HG03442 (cell line): ENCODE measurements around the gene DOCK2.

Source experiments
- ATAC-seq: cut with Tn5 transposase; IDR thresholded peaks from one replicate; pipeline ENCODE4 v1.9.1; 2021; ENCODE audit warnings: mild to moderate bottlenecking, moderate library complexity; ENCODE audit not compliant: unreplicated experiment

DOCK2 gene

DNA sequence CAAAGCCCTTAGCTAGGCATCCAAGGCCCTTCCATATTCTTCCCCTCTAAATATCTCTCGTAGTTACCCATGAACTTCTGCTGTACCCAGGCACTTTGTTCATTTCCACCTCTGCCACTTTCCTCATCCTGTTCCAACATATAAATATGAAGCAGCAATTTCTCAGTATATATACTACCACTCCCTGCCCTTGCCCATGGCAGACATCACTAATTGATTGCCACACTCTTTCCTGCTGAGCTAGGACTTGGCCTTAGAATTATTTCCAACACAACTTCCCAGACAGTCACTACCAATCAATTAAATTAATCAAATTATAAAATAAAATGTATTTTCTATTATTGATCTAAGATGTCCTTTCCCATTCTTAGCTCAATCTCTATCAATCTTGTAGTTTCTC is 334.7 kb downstream of the DOCK2 start:
- no peak for ATAC-seq

DNA sequence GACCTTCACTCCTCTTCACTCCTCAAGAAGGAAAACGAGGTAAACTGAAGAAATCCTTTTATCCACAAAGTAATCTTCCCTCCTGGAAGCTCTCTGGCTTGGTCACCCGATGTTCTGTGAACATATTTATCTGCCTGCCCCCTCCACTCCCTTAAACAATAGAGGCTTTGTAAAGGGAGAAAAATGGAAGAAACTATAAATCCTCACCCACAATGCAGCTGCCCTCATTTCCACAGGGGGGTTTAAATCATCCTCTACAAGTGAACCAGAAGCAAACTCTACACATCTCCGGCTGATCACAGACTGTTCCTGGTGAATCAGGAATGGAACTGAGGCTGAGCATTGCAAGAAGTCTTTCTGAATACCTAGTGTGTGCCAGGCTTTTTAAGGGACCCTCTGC is 336.0 kb downstream of the DOCK2 start:
- ATAC-seq = no peak

DNA sequence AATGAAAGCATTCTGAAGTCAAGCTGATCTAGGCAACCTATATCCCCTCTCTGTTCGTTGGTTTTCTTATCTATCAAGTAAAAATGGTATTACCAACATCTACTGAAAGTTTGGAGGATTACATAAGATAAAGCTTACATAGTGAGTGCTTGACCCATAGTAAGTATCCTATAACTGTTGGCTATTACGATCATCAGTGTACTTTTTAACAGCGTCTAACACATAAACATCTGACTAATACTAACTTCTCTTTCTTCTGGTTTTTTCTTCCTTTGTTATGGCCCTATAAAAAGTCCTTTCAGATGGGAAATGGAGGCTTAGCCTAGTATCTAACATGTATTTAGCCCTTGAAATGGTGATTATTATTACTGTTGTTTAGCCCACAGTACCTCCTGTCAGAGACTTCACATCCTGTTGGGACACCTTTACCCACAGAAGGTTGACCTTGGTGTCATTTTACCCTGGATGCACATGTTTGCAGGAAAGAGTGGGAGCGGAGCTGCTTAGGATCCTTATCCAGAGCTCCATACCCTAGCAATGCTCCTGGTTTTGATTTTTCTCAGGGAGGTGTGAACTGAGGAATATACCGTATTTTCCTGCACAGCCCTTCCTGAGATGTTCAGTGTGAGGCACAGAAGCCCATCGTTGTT is 337.2 kb downstream of the DOCK2 start:
- ATAC-seq = no peak

DNA sequence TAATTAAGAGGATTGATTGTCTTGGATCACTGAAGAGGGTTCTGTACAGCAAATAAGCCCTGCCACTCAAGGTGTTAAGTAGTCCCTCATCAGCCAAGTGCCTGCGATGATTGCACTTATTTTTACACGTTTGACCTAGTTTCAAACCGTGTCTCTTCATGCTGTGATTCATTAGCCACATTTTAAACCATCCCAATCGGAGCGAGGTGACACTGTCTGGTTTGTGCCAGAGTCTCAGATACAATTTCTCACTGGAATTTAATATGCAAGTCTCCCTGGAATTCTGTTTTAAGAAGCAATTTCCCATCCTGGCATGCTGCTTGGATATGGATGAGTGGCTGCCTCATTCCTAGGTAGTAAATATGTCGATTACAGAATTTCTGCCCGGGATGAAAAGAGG is 341.6 kb downstream of the DOCK2 start:
- ATAC-seq = no peak

DNA sequence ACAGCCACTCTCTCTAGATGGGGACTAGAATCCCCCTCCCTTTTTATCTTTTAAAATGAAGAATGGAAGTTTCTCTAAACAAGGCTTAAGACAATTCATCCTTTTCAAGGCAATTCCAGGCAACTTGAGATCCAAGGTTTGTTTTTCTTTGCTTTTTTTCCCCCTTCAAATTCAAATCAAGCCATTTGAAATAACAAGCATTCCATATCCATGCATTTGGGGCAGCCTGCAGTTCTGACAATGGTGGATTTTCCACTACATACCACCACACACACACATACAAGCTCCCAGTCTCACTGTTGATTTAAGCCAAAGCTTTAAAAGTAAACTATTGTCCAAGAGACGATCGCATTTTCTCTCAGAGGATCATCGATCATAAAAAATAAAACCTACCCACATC is 342.8 kb downstream of the DOCK2 start:
- no peak for ATAC-seq

DNA sequence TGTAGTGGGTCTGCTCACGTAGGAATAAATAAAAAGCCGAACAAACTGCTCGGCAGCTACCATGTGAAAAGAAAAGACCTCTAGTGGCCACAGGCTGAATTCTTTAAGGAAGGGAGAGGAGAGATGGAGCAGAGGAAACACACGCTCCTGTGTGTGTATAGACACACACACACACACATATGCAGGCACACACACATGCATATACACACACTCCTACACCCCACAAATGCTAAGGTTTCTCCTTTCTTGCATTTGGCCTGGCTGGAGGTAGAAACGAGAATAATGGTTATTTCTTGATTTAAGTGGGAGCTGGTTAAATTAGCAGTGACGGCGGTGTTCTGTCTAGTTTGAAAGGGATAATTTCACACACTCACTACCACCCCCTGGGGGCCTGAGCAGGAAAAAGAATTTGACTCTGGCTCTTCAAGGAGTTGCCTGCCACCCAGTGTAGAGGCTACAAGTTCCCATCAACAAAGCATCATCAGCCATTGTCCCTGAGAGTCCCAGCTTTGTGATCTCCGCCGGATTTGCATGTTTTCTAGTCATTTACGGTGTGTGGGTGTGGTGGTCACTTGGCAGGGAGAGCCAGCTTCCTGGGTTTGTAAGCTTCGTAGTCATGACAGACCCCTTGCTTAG is 343.5 kb downstream of the DOCK2 start, which contains the start of gene INSYN2B:
Gene INSYN2B (minus strand): TSS at position 78 of the 636 bp plus-strand sequence. CDS start 96,597 bp downstream, outside the sequence.
- ATAC-seq = peak; percentile 51

DNA sequence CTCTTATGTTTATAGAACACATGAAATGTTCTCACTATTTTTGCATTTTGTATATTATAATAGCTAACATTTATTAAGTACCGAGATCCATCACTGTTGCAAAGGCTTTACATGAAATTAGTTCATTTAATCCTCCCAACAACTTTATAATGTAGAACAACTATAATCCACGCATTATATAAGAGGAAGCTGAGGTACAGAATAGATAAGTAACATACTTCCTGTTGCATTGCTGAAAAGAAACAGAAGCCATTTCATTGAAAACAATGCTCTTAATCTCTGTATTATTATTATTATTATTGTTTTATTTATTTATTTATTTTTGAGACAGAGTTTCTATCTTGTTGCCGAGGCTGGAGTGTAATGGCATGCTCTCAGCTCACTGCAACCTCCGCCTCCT is 351.1 kb downstream of the DOCK2 start:
- no peak for ATAC-seq

DNA sequence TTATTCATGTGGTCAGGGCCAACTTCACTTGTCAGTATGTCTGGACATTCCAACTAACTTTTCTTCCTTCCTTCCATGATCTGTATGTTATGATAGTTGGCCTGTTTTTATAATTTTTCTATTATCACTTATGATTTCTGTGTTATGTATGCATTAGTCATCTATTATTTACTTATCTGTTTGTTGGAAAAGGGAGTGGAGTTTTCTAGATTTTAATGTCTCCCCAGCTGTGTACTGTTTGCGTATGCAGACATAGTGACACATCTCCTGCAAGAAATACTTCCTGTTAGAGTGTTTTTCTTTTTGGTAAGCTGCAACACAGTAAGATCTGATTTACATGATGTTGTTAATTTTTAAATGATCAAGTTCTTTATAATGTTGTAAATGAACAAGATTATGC is 351.9 kb downstream of the DOCK2 start:
- no peak for ATAC-seq

DNA sequence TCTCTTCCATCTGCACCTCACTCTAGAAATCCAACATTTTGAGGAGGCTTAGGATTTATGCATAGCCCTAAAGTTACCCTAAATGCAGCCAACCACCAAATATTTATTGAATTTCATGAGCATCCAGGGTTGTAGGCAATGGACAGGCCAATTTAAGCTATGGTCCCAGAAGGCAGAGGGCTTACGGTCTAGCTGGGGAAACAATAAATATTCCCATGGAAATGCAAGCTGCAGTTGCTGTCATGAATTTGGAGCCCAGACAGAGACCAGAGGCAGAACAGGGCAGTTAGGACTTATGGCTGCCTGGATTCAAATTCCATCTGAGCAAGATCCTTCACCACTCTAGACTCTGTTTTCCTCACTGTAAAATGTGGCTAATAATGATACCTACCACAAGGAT is 352.3 kb downstream of the DOCK2 start:
- no peak for ATAC-seq

DNA sequence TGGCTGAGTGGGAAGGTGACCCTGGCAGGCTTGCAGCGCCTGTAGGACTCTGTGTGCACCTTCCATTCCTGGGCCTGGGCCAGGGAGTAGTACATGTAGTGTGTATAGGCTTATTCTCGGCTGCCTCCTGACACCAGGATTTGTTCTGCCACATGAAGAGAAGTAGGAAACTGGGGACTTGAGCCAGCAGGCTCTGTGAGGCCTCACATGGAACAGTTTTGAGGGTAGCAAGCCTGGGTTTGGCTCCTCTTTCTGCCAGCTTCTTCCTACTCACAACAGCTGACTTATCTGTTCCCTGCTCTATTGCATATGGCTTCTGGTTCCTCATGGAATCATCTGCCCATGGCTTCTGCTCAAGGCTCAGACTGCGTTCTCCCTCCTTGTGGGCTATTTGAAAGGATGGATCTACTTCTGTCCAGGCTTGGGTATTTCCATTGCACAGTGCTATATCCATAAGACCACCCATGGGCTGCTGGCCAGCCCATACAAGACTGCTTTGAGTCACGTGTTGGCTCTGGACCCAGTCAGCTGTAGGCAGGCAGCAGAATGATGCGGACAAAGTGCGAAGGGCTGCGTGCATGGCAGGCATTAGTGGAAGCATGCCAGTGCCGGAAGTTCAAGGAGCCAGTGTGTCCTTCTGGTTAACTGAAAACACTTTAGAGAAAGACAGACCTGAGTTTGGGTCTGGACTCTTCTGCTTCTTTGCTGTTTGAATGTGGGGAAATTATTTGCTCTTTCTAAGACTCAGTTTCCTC is 354.2 kb downstream of the DOCK2 start:
- no peak for ATAC-seq

DNA sequence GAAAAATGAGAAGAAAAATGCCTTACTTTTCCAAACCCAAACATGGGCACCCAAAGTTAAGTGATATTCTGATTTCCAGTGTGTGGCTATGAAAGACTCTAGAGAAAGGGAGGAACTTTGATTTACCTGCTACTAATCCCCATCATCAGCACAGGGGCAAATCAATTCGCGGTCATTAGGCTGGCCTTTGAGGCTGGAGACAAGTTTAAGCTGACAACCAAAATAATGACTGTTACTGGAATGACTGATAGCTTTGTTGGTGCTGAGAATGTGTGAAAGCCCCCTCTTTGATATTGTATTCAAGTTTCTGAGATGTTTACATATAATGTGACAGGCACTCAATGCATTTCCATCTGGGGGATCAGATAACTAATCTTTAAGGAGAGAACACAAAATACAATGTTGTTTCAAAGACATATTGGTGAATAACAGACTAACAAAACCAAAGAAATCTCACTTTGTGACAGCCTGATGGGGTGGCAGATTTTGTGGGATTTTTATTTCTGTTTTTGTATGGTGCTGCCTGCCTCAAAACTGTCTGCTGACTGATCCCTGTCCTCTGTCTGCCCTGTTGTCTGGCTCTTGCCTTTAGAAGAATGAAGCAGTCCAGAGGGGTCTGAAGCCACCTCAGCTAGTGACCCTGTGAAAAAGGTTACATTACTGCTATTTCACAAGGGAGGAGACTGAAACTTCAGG is 355.9 kb downstream of the DOCK2 start:
- no peak for ATAC-seq

DNA sequence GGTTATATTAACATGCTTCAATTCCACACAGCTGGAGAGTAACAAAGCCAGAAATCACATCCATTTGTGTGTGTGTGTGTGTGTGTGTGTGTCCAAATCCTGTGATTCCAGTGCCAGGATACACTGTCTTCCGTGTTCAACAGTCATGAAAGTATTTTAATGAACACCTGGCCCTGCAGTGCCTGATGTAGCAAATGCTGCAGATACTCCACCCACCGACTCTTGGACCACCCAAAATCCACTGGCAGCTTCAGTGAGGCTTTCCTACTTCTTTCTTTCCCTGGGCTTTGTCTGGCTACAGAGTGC is 356.4 kb downstream of the DOCK2 start:
- no peak for ATAC-seq

DNA sequence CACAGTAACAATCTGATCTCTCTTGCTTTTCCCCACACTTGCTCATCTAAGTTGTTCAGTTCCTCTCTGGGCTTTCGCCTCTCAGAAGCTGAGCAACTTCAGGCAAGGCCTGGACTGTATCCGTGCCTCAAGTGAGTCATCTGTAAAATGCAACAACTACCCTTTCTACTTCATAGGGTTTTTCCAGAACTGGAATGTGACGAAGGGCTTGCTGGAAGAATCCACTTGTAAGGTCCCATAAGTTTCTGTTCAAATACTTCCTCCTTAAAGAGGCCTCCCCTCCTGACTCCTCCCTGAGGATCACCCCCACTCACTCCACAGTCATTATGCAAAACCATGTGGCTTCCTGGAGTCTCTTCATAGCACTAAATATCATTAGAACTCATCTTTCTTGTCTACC is 360.7 kb downstream of the DOCK2 start:
- peak; percentile 76 for ATAC-seq

DNA sequence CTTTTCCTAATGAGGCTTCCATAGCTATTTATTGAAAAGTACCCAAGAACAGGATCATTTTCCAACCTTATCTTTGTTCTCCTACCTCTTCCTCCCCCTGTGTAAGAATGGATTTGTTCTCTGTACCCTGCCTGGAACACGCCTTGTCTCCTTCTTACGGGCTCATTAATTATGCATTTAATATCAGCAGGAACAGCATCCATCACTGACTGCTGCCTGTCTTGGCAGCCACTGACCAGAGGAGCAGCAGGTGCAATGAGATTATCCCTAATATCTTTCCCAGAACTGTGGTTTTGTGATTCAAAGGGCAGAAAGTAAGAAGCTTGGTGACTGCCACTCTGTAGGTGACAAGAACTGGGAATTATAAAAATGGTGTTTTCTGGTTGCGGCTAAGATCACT is 362.5 kb downstream of the DOCK2 start:
- no peak for ATAC-seq

DNA sequence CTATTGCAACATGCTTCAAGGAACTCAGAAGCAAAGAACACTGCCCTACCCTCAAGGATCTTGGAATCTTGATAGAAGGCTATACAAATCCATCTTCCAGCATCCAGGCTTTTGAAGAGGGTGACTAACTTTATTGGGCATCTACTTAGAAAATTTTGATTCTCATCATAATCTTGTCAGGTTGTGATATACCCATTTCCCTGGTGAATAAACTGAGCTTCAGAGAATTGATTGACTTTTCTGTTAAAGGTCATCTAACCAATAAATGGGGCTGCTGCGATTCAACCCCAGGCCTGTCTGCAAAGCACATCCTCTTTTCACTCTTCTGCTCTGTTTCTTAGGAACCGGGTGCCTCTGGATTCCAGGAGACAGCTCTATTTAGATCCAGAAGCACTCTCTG is 363.1 kb downstream of the DOCK2 start:
- ATAC-seq = no peak

DNA sequence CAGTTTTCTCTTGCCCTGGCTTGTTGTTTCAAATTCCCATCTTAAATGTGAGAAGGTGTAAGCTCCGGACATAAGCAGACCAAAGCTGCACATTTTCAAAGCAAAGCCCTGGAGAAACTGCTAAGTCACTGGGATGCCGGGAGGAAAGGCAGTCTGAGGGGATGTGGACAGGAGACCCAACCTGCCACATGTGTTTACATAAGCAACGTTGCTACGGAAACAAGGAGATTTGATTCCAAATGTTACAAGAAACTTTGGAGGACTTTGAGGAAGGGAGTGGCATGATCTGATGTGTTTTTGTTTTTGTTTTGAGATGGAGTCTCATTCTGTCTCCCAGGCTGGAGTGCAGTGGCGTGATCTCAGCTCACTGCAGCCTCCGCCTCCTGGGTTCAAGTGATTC is 368.9 kb downstream of the DOCK2 start:
- ATAC-seq = no peak

DNA sequence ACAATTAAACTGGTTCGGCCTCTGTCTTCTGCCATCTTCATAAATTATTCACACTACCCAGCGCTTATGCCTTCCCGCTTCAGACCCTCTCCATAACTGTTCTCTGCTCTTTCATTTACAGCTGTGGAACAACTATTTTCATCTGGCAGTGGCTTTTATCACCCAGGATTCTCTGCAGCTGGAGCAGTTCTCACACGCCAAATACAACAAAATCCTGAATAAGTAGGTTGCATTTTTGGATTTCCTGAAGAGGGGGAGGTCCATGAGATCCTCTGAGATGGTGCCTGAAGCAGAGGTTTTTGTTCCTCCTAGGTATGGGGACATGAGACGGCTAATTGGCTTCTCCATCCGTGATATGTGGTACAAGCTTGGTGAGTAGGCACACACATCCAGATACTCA is 371.3 kb downstream of the DOCK2 start:
- no peak for ATAC-seq

DNA sequence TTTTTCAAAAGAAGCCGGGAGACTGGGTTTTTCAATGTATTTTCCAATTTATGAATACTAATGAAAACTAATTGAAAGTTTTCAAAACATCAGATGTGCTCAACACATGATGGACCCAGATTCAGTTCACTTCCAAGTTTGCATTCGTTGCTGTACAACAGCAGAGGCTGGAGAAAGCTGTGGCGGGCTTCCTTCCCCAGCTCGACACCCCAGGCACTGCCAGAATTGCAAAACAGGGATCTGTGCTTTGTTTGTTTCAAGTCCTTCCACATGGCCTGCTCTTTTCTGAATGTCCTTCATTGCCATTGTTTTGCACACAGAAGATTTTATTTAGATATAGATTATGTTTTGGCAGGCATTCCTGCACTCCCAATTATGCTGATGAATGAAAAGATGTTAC is 373.5 kb downstream of the DOCK2 start:
- ATAC-seq = no peak

DNA sequence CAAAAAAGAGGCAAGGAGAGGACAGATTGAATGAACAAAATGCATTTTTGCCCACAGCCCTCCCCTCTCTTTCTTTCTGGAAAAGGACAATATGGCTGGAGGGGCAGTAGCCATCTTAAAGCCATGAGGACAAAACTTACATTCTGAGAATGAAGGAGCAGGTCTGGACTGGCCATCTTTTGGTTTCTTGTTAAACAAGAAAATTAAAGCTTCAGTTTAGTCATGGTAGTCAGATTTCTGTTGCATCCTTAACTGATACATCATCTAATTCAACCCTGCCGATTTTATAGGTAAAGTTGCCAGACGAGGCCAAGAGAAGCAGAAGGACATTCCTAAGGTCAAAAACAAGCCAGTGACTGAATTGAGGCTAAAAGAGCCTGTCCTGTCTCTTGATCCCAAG is 374.7 kb downstream of the DOCK2 start:
- no peak for ATAC-seq

DNA sequence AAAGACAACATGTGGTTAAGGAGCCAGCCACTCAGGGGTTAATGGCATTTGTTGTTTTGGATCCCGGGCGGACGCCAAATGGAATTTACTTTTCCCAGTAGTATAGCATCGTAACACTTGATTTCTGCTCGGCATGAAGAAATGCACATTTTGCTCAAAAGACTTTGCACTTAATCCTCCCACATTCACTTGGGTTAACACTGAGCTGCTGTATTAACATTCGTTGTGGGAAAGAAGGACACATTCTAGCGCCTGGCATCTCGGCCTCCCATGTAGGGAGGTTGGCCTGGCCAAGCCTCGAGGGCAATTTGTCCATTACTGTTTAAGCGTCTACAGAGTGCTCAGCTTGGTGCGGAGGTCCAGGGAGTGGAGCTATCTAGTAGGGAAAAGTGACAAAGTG is 375.5 kb downstream of the DOCK2 start:
- ATAC-seq = no peak

DNA sequence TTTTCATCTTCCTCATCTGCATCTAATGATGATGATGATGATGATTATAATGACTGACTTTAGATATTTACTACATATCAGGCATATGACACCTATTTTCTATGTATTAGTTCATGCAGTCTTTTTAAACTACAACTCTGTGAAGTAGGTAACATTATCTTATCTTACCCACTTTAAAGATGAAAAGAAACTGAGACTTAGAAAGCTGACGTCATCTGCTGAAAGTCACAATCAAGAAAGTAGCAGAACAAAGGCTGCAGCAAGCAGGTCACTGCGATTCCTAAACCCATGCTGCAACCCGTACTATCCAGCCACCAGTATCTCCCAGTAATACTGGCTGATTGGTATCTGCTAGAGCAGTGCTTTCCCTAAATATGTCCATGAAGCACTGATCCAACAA is 383.3 kb downstream of the DOCK2 start:
- no peak for ATAC-seq

DNA sequence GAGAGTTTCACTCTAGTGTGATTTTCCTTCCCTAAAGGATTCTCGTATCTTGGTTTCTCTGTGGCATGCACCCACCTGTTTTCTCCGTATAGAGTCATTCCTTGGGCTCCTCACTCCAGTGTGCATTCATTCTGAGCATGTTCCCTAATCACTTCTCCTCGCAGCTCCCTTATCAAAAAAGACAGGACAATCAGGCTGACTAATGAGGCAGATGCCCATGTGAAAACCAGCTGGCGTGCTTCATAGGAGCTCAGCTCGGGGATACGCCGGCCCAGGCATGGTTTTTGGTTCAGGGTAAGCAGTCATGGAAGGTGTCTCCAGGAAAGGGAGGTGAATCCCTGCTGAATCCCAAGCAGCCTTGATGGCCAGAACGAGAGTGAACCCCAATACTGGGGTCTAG is 384.4 kb downstream of the DOCK2 start:
- no peak for ATAC-seq
